CD1c-positive myeloid dendritic cell (primary cell): ENCODE measurements around the gene RHOC.

Experiments
- DNase-seq: peaks from one replicate; pipeline ENCODE4 v3.0.0-alpha.2; 2016; ENCODE audit errors: extremely low spot score

RHOC gene

DNA sequence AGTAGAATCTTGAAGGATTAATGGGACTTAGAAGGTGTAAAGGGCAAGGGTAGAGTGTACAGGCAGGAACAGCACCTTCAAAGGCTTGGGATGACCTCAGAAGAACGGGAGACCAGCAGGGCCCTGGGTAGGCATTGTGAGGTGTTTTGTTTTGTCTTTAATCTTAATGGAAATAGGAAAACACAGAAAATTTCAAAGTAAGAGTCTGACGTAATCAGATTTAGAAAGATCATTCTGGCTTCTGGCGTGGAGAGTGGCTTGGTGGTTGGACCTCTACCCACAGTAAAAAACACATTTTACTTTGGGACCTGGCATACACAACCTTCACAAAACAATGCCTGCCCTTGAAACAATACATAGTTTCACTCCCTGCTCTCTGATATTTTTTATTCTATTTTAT, 28.3 kb downstream of the RHOC start:
- DNase-seq = no peak

GRCh38 chr1:112677501-112677900, 29.4 kb downstream of the RHOC start:
- no peak for DNase-seq

- DNase-seq = no peak
Observed at GRCh38 chr1:112676543-112676942, 30.4 kb downstream of the RHOC start.

DNA sequence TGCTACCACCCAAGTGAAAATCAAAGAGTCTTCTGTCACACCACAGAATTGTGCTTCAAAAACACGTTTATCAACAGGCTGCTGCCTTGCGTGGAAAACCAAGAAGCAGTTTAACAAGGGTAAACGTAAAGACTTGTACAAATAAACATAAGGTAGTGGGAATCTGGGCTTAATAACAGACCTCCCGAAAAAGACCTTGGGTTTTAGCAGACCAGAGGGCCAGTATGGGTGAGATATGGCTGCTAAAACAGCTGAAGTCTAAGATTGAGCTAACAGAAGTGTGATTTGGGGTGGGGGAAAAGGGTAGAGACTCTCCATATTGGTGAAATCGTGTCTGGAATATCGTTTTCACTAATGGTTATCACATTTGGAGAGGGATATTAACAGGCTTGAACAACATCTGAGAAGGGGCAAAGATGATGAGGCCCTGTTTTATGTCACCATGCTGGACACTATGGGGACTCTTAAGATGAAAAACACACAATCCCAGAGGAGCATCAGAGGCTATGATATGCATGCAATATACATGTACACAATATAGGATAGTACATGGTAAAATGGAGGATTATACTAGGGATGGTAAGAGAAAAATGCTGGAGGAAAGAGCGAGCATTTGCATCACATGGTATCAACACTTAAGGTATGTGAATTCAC, 31.1 kb downstream of the RHOC start:
- no peak for DNase-seq

DNA sequence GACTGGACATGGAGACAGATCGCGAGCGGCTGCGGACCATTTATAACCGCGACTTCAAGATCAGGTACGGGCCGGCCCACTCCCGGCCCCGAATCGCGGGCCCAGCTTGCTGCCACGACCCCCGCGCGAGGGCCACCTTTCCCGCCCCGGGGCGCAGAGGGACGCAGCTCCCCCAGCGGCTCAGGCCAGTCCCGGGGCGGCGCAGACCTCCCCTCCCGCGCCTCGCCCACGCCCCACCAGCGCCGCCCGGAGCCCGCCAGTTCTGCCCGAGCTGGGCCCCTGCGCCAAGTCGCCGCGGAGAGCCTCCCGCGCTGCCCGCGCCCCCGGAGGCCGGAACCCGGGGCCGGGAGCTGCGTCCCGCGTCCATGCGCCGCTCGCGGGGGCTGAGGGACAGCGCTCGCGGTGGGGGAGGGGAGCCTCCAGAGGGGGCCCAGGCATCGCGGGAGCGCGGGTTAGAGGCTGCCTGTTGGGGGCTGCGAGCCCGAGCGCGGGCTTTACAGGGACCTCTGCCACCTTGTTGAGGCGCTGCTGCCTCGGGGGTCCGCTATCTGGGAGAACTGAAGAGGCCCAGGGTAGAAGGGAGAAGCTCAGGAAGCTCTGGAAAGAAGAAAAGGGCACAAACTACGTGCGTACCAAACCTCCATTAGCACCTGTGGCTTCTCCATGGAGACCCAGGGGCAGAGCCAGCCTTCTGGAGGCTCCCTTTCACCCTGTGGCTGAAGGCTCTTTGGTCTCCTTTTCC, 31.8 kb downstream of the RHOC start:
- DNase-seq = peak; percentile 41

DNA sequence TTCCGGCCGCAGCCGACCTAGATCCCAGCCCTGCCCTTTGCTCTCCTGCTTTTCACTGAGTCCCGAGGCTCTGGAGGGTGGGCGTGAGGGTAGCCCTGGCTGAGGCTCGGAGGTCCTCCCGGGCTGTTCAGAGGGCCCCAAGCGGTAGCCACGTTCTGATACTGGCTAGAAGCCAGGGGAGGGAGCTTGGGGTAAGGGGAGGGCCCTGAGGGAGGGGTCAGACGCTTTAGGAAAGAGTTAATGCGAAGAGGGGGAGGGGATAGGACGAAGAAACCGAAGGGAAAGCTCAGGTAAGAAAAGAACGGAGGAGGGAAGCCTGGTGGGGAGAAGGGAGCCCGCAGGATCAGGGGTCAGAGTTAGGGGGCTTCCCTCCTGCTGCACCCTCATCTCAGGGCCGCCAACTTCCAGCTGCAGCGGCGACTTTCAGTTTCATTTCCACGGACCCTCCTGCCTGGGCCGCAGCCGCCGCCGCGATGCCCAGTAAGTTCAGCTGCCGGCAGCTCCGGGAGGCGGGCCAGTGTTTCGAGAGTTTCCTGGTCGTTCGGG, 32.4 kb downstream of the RHOC start, which contains the start of gene MOV10:
MOV10 (plus strand) TSS at position 220 of the 546 bp plus-strand sequence; CDS start at position 474, 254 bp downstream.
- DNase-seq = peak; percentile 76

GRCh38 chr1:112673592-112674439, 33.1 kb downstream of the RHOC start:
- DNase-seq = peak; percentile 24

GRCh38 chr1:112672842-112673241, 34.1 kb downstream of the RHOC start:
- DNase-seq = no peak

- DNase-seq = no peak
Observed at GRCh38 chr1:112672009-112672408, 34.9 kb downstream of the RHOC start.

- no peak for DNase-seq
Observed at GRCh38 chr1:112666946-112667345, 40.0 kb downstream of the RHOC start.

- no peak for DNase-seq
Observed at GRCh38 chr1:112665857-112666256, 41.1 kb downstream of the RHOC start.

DNA sequence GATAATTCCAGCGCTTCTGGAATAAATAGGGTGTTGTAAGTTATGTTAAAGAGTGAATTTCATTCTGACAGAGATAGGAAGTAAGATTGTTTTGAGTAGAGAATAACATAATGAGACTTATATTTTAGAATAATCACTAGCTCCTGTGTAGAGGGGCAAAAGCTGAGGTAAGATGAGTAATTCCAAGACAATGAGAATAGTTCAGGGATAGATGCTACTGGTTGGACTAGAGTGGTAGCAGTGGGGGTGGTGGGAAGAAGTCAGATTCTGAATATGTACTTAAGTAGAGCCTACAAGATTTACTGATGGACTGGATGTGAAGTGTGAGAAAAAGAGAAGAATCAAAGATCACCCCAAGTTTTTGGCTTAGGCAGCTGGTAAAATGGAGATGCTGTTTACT, 55.7 kb downstream of the RHOC start:
- DNase-seq = no peak
